Measurements from ENCODE around the gene ZNF511. TPM values are rescaled to one million over a fixed set of nuclear protein-coding genes. Genes with fewer than 3 reads are reported as not detected.

ZNF511 gene
- total RNA-seq, 1 donor from 2014 or later = 34.4 TPM

GRCh38 chr10:133343558-133343957, 34.8 kb downstream of the ZNF511 start:
- intact Hi-C loops (cut with DNase I) = no loop called here
- no peak for DNase-seq (ENCODE audit: low spot score)

- intact Hi-C loops (cut with DNase I) = no loop called here
- no peak for DNase-seq (ENCODE audit: low spot score)
Observed at GRCh38 chr10:133344236-133344635, 35.5 kb downstream of the ZNF511 start.

DNA sequence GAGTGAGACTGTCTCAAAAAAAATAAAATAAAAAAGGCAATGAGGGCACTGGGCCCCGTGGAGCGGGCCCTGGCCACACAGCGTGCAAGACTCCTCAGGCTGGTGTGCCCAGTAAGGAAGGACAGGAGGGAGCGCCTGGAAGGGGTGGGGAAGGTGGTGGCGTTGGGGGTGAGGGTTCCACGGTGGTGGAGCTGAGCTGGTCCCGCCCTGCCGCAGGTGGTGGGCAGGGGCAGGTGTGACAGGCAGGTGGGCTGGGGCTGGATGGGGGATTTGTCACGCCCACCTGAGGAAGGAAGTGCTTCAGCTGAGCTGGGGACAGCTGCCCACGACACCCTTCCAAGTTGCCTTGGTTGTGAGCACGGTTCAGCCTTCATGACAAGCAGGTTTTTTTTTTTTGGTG, 37.7 kb downstream of the ZNF511 start:
- no peak for DNase-seq (ENCODE audit: low spot score)

GRCh38 chr10:133347710-133348517, 39.2 kb downstream of the ZNF511 start:
- no peak for DNase-seq (ENCODE audit: low spot score)
- intact Hi-C loops (cut with DNase I) = no loop called here

More for the DNA sequence above, 37.7 kb downstream of the ZNF511 start:
- intact Hi-C loops (cut with DNase I) = no loop called here

- intact Hi-C loops (cut with DNase I) = no loop called here
- DNase-seq (ENCODE audit: low spot score) = no peak
Observed at GRCh38 chr10:133349160-133349568, 40.5 kb downstream of the ZNF511 start.

GRCh38 chr10:133349577-133350011, 40.9 kb downstream of the ZNF511 start:
- intact Hi-C loops (cut with DNase I) = no loop called here
- no peak for DNase-seq (ENCODE audit: low spot score)

- no peak for DNase-seq (ENCODE audit: low spot score)
- intact Hi-C loops (cut with DNase I) = no loop called here
Observed at GRCh38 chr10:133350283-133350949, 41.7 kb downstream of the ZNF511 start.

- no peak for DNase-seq (ENCODE audit: low spot score)
- intact Hi-C loops (cut with DNase I) = no loop called here
Observed at GRCh38 chr10:133350950-133351329, 42.2 kb downstream of the ZNF511 start.

DNA sequence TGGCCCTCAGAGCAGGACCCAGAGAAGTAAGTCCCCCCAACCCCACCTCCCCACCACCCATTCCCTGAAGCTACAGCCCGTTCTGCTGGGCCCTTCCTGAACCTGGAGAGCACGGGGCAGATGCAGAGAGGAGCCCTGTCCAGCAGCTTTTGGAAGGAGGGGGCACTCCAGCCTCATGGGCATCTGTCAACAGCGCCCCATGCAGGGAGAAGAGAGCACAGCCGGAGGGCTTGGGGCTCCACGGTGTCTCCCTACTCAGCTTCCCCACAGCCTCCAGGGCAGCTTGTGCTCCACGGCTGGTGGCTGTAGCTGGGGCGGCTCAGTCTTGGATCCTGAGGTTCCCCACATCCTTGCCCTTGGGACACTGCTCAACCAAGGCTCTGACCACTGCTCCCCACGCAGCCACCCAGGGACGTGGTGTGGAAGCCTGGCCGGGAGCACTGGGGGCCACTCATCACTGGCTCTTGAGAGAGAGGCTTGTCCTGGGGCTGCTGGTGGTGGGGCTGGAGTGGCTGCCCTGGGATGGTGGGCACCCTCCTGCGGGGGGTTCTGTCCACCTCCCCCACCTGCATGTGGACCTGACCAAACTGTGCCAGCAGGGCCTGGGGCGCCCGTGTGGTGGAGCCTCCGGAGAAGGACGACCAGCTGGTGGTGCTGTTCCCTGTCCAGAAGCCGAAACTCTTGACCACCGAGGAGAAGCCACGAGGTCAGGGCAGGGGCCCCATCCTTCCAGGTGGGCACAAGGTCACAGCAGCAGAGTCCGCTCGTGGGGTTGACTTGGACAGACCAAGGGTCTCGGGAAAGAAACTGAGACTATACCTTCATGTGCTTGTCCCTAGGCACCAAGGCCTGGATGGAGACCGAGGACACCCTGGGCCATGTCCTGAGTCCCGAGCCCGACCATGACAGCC, 42.9 kb downstream of the ZNF511 start:
- intact Hi-C loops (cut with DNase I) = no loop called here
- DNase-seq (ENCODE audit: low spot score) = no peak

DNA sequence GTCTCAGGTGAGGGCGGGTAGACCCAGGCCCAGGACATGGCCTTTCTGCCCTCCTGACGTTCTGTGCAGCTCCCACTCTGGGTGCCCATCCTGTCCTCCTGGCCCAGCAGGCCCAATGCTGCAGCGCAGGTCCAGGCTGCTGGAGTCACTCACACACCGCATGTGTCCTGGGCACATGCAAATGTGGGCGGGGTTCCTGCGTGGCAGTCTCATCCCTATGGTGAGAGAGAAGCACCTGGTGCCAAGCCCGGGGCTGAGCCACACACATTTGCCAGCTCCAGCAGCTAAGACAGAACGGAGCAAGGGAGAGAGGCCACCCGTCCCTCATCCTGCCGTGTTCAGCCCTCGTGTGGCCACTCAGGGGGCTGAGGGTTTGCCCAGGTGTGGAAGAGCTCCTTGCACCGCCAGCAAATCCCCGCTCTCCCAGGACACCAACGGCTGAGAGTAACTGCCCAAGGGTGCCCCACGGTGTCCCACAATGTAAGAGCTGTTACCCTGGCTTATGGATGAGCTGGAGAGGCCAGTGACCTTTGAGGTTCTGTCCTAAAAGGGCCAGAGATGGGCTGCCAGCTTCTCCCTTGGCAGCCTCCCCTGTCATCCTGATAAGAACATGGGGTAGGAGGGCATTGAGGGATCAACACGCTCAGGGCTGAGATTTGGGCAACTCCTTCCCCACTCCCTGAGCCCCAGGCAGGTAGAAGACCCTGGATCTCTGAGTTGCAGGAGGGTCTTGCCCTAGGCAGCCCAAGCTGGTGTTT, 44.7 kb downstream of the ZNF511 start:
- DNase-seq (ENCODE audit: low spot score) = no peak

GRCh38 chr10:133353988-133354605, 45.4 kb downstream of the ZNF511 start:
- intact Hi-C loops (cut with DNase I) = no loop called here
- DNase-seq (ENCODE audit: low spot score) = no peak

More for the DNA sequence above, 44.7 kb downstream of the ZNF511 start:
- intact Hi-C loops (cut with DNase I) = no loop called here

DNA sequence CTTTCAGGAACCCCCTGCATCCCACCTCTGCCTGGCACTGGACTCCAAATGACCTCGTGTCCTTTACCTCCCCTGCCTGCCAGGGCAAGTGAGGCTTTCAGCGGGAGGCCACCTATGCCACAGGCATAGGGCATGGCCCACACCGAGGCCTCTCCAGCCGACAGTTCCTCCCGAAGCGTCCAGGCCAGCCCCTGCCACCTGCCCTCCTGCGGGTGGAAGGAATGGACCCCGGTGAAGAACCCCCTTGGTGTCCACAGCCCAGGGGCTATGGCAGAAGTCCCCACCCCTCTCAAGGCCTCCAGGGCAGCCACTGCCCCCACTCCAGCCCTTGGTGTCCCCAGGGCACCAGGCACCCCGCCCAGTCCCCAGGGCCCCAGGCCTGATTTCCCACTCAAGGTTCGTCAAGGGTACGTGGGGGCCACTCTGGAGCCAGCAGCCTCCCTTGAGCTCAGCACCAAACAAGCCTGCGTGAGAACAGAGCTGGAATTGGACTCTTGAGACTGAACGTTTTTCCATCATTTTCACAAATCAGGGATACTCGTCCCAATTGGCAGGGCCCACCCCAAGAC, 46.0 kb downstream of the ZNF511 start:
- intact Hi-C loops (cut with DNase I) = no loop called here

GRCh38 chr10:133355266-133355665, 46.6 kb downstream of the ZNF511 start:
- DNase-seq (ENCODE audit: low spot score) = no peak
- intact Hi-C loops (cut with DNase I) = no loop called here

More for the DNA sequence above, 46.0 kb downstream of the ZNF511 start:
- no peak for DNase-seq (ENCODE audit: low spot score)

GRCh38 chr10:133355991-133356390, 47.3 kb downstream of the ZNF511 start:
- no peak for DNase-seq (ENCODE audit: low spot score)
- intact Hi-C loops (cut with DNase I) = no loop called here

- no peak for DNase-seq (ENCODE audit: low spot score)
- intact Hi-C loops (cut with DNase I) = no loop called here
Observed at GRCh38 chr10:133356549-133357284, 48.0 kb downstream of the ZNF511 start.

DNA sequence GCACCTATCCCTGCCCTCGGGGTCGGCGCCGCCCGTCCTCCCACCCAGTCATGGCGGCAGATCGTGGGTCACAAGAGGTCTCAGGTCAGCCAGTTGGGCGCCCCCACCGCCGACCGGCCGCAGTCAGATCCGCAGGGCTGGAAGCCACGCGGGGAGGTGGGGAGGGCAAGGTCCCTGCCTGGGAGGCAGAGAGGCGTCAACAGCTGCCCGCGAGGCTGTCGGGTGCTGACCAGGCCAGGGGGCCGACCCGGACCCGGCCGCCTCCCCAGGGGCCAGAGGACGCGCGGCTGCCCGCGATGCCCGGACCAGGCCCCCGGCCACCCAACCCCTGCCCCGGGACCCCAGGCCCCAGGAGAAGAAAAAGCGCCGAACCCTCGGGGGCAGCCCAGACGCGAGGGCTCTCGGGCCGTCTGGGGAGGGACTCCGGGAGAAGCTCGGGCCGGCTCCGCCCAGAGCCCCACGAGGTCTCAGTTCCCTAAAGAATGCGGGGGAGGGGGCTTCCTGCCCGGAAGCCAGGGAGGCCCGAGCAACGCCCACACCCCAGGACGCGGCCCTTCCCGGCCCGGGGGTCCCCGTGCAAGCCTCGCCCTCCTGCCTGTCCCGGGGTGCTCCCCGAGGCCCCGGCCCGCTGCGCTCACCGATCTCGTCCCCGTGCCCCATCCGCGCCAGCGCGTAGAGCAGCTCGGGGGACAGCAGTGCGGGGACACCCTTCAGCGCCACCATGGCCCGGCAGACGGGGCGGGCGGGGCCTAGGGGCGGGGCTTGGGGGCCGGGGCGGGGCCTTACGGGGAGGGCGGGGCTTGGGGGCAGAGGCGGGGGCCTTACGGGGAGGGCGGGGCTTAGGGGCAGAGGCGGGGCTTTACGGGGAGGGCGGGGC, 48.8 kb downstream of the ZNF511 start, which contains the start of gene FUOM:
Gene FUOM (minus strand): TSS at position 735 of the 877 bp plus-strand sequence. CDS start 12 bp downstream, at position 723.
- intact Hi-C loops (cut with DNase I) = no loop called here
- no peak for DNase-seq (ENCODE audit: low spot score)

All from cardiac septum (tissue), 1 donor.